ENCODE data around the gene GNG8.
A peak's percentile ranks its signal among the peaks of the same experiment; 100 is the strongest.
"Not testable (repeated sequence)": the region's sequence is repeated elsewhere in the genome, so short reads cannot be mapped to it uniquely, and the experiment has no call there.

The GNG8 gene

DNA sequence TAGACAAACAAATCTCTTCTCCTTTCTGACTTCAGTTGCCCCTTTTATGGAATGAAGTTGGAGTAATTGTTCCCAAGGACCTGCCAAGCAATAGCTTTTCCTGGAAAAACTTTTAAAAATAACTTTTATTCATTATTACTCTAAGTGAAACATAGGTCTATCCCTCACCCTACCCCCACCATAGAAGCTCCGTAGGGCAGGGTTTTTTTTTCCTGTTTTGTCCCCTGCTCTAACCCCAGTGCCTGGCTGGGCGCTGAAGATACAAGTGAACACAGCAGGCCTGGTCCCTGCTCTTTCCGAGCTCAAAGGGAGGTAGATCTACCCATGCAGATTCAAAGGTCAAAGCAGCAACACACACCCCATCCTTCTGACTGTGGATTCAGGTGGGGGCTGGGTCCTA lies 8.7 kb upstream of the GNG8 start:
- no peak for DNase-seq

DNA sequence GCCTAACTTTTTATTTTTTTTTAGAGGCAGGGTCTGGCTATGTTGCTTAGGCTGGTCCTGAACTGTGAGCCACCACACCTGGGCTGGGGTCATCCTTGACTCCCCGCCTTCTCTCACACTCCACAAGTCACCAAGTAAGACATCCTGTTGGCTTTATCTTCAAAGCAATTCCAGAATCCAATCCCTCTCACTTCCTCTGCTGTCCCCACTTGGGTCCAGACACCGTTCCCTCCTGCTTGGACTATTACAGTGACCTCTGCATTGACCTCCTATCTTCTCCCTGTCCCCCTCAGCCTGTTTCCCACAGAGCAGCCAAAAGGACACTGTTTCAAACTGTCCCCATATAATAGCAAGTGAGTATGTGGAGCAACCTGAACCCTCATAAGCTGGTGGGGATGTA lies 4.7 kb upstream of the GNG8 start:
- no peak for DNase-seq

DNA sequence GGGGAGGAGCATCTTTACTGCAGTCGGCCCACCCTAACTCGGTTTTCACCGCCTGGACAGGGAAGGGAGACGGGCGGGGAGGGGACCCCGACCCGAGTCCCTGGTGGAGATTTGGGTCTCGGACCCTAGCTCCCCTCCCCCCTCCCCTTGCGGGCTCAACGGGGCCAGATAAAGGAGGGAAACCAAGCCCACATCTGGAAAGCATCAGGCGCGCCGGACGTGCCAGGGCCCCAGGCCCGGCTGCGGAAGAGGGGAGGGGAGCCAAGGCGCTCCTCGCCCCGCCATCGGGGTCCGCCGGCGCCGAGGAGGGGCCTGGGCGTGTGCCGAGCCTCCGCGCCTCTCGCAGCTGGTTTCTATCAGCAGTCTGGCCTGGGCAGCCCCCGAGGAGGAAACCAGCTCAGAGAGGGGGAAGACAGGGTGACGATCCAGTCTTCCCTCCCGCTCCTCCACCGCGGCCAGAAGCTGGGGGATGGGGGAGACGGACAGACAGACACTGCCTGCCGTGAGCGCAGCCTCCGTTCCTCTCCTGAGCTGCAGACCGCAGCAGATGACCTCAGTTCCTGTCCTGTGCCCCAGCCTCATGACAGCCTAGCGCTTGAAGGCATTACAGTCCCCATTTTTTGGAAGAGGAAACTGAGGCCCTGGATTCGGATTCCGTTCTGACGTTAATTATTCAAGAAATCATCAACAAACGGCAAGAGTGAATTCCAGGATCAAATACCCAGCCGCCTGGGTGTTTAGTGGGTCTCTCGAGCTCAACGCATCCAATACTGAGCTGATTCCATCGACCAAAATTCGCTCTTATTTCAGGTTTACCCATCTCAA lies 3.6 kb upstream of the GNG8 start:
- no peak for DNase-seq

DNA sequence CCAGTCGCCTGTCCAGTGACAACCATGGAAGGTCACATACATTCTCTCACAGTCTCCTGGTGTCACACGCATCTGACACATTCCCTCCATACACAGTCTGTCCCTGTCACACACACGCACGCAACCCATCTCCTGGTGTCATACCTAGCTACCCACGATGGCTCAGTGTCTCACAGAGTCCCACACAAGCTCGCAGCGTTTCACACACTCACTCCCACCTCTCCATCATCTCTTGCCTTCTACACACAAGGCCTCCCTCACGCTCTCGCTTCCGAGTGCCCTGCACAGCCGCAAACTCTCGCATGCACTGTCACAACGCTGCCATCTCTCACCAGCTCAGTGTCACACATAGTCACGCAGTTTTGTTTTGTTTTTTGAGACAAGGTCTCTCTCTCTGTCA lies 1.2 kb upstream of the GNG8 start:
- no peak for DNase-seq

DNA sequence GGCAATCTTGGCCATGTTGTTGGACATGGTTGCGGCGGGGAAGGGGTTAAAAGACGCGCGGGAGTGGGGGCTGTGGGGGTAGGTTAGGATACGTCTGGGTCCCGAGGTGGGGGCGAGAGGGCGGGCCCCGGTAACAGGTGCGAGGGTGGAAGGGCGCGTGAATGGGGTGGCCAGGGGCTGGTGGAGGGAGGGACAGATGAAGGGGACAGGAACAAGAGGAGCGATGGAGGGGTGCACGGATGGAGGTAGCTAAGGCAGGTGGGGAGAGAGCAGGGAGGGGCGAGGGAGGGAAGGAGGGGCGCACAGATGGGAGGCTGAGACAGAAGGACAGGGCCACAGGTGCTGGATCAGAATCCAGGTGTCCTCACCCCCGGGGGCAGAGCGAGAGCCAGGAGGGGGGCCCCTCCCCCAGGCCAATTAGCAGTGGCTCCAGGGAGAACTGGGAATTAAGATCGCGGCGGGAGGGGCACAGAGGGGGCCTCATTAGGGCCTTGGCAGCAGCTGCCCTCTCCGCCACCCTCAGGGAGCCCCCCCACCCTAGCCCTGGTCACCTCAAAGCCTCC lies 1.3 kb downstream of the GNG8 start:
- no peak for DNase-seq

DNA sequence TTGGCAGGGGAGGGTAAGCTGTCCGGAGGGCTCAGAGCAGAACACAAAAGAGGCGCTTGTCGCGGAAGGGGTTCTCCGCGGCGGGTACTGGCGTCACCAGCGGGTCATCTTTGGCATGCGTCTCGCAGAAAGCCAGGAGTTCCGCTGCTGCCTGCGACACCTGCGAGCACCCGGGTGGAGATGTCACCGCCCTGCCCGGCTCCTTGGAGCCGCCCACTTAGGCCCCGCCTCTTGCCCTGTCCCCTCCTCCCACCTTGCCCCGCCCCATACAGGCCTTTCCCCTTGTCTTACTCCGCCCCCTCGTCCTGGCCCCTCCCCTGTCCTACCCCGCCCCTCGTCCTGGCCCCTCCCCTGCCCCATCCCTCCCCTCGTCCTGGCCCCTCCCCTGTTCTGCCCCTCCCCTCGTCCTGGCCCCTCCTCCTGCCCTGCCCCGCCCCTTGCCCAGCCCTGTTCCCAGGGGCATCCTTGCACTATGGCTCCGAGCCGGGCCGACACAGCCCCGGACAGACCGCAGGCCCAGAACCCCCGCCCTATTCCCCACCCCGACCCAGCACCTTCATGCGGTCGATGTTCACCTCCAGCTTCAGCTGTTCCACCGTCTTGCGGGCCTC lies 1.9 kb downstream of the GNG8 start:
- DNase-seq: peak; percentile 96 to 97

DNA sequence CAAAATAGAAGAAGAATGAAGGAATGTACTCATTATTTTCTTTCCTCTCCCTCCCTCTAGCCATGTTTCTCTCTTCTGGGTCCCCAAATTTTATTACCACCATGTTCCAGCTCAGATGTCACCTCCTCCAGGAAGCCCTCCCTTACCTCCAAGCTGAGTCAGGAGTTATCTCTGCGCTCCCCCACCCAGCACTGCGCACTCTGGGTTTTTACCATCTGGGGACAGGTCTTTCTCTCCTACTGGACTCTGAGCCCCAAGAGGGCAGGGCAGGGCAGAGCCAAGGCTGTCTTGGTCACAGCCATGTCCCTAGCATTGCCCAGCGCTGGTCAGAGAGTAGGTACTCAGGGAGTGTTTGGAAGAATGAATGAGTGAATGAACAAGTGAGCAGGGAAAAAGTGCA lies 2.9 kb downstream of the GNG8 start:
- no peak for DNase-seq

DNA sequence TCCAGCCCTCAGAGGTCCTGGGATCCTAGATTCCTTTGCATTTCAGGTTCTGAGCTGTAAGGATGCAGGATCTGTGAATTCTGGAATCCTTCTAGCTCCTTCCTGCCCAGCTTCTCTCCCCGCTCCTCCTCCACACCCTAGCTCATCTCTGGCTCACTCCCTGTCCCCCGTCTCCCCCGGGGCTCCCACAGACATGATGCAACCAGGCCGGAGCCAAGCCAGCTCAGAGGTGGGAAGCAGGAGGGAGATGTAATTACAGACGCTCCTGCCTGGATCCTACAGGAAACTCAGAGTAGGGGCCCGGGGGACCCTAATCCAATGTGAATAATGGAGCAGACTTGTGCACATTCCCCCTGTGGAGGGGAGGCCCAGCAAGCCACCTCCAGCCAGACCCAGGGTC lies 4.5 kb downstream of the GNG8 start:
- DNase-seq: no peak

DNA sequence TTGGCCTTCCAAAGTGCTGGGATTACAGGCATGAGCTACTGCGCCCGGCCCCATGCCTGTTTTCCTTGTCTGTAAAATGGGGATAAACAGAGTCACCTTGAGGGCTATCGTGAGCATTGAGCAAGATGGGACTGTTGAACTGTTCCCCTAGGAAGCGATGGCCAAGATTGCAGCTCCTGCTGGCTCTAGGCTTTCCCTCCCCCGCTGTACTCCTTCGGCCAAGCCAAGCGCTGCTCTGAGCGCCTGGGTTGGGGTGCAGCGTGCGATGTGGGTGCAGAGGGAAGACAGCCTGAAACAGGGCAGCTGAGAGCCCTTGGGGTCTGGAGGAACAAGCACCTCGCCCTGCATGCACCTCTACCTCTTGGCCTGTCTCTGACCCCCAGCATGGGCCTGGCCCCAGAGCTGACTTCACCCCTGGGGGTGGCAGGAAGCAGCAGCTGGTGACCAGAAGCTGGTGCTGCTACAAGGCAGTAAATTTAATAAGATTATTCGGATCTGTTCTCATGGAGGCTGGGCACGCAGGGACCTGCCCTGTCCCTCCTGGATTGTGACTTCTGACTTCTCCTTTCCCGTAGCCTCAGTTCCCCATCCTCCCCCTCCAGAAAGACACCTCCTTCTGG lies 5.3 kb downstream of the GNG8 start:
- no peak for DNase-seq

DNA sequence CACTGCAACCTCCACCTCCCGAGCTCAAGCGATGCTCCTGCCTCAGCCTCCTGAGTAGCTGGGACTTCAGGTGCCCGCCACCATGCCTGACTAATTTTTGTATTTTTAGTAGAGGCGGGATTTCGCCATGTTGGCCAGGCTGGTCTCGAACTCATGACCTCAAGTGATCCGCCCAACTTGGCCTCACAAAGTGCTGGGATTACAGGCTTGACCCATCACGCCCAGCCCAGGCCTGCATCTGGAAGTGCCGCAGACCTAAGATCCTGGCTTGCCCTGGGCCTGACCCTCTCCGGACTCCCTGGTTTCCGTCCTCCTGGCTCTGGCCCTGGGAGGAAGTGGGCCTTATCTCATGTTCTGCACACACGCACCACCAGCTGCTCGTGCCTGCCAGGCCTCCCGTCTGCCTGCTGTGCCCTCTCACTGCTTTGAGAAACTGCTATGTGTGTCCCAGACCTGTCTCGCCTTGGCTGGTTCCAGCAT lies 6.4 kb downstream of the GNG8 start:
- no peak for DNase-seq

DNA sequence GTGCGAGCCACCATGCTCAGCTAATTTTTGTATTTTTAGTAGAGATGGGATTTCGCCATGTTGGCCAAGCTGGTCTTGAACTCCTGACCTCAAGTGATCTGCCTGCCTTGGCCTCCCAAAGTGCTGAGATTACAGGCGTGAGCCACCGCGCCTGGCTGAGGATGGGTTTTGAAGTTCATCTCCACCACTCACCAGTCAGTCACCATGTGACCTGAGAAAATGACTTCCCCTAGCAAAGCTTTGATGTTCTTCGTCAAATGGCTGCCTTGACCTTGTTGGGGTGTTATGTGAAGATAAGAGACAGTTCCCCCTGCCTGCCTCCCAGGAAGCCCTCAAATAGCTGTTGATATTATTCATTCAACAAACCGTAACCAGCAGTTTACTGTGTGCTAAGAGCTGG lies 7.0 kb downstream of the GNG8 start:
- DNase-seq: not testable (repeated sequence)

DNA sequence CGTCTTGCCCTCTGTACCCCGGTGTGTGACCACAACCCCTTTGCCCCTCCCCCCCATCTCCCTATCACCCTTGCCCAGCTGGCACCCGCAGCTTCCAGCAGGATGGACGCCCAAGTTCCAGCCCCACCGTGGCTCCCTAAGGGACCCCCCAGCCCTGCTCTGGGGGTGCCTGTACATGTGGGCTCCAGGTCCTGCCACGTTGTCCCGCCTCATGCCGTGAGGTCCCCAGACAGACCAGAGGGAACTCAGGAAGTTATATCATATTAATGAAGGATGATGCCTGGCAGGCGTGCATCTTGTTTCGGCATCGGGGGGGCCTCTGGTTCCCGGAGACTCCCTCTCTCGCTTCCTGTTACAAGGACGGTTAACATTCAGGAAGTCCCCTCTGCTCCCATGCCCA lies 9.6 kb downstream of the GNG8 start:
- no peak for DNase-seq

DNA sequence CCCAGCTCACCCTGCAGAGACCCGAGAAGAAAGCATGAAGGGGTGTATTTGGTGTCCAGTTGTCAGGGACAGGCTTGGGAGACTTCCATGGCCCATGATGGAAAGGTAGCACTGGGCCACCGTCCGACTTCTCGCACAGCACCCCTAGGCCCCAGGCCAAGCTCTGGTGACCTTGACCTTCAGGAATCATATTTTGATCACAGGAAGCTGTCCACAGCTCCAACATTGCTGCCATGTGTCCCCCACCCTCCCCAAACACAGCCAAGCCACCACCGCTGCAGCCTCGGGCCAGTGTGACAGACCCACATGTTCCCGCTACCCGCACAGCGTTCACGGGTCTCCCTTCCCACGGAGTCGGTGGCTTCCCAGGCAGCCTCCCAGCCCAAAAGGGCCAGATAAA lies 10.3 kb downstream of the GNG8 start:
- no peak for DNase-seq

DNA sequence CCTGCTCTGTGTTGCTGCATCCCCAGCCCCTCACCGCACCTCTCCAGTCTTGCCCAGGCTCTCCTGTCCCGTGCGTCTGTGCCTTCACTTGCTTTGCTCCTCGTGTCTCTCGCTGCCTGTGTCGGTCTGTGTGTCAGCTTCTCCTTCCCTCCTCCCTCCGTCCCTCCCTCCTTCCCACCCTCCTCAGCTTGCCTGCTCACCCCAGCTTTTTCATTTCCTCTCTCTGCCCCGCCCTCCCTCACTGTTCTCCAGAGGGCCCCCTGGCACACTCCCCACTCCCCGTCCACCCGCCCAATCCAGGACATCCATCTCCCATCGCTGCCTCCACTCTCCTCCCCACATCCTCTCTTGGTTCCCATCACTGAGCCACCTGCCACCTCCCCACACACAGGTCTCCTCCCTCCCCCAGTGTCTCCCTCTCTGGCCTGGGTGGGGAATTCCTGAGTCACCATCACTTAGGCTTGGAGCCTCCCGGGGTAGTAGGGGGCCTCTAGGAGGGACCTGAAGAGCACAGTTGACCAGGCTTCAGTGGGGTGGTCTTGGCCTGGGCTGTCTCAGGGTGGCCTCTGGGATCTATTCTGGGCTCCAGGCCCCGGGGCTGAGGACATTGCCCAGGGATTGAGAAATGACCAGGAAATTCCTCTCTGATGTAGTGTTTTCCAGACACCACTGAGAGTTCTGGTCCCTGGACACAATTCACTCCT lies 10.9 kb downstream of the GNG8 start, which contains the start of gene PTGIR:
Gene PTGIR (minus strand): TSS at position 132 of the 704 bp plus-strand sequence. CDS start 864 bp downstream, outside the sequence.
- DNase-seq: no peak

DNA sequence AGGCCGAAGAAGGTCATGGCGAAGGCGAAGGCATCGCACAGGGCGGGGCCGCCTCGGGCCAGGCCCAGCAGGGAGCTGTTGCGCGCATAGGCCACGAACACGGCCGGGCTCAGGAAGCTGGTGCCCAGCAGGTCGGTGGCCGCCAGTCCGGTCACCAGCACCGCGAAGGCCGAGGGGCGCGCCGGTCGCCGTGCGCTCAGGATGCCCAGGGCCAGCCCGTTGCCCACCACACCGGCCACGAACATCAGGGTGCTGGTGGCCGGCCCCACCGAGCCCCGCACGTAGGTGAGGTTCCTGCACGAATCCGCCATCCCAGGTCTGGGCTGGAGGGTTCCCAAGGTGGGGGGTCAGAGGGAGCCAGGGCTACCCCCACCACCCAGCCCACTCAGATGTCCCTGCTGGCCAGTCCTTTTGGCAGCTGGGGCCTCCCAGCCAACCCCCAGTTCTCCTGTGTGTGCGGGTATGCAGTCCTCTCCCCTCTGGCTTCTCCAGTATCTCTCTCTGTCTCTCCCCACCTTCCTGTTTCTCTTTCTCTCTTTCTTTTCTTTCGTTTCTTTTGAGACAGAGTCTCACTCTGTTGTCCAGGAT lies 12.0 kb downstream of the GNG8 start:
- no peak for DNase-seq

DNA sequence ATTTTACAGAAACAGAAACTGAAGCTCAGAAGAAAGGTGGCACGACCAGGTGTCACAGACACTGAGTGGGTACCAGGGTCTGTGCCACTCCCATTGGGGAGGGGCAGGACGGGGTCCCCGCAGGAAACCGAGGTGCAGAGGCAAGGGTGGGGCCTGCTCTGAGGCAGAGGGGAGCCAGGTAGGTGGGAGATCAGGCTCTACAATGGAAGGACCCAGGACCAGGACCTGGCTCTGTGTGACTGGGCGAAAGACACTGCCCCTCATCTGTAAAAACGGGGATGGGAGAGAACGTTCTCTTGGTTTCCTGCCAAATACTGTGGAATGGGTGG lies 13.9 kb downstream of the GNG8 start:
- DNase-seq: no peak

DNA sequence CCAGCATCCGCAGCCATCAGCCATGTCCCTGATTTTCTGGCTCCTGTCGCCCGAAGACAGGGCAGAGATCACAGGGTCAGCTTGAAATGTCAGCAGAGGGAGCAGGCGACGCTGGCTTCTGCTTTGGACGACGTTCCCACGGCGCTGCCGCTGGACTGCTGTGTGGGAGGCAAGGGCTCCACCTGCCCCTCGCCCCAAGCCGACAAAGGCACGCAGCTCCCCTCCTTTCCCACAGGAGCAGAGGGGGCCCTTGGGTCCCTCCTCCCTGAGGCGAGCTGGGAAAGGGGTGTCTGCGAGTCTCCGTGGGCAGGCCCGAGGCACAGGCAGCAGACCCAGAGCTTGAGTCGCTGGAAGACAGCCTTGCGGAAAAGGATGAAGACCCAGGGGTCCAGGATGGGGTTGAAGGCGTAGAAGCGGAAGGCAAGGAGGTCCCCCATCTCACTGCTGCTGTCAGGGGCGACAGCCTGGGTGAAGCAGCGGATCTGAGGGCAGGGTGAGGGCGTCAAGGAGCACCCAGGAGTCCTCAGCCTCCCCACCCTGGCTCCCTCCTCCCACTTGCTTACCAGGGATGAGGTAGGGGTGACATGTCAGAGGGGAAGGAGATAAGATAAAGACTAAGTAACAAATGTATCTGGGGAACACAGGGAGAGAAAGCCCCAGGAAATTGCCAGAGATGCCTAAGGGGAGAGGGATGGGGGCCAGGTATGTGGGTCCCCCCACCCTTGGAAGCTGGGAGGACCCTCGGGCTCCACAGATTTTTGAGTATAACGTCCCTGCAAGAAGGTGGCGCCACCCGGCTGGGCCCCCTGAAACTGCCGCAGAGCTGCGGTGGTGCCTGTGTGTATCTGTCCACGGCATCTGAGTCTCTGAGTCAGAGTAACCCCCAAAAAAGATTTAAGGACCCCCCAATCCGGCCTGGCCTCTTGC lies 14.5 kb downstream of the GNG8 start:
- no peak for DNase-seq

DNA sequence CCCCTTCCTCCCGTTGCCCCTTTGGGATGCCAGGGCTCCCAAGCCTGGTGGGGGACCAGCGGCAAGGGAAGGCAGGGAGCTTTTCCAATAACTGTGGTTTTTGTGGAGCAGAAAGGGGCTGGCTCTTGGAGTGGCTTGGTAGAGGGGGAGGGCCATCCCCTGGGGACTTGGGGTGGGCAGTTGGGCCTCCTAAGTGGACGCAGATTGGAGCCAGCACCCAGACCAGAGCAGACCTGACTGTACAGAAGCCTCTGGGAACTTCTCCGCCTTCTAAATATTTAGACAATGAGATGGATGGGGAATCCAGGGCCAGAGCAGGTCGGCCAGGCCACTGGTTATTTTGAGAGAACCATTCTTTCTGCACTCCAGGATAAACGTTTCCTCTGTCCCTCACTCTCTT lies 15.3 kb downstream of the GNG8 start:
- DNase-seq: no peak

DNA sequence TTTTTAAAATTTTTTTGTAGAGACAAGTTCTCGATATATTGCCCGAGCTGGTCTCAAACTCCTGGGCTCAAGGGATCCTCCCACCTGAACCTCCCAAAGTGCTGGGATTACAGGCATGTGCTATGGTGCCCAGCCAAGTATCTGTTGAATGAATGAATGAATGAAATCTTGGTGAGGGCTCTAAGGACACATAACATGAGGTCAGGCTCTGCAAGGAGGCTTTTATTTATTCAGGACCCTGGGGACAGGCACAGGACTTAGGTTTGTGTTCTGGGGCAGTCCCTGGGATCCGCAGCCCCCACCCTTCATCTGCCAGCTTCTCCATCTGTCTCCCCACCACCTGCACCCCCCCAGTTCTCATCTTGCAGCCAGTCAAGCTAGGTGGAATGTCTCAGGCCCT lies 15.7 kb downstream of the GNG8 start:
- DNase-seq: no peak

DNA sequence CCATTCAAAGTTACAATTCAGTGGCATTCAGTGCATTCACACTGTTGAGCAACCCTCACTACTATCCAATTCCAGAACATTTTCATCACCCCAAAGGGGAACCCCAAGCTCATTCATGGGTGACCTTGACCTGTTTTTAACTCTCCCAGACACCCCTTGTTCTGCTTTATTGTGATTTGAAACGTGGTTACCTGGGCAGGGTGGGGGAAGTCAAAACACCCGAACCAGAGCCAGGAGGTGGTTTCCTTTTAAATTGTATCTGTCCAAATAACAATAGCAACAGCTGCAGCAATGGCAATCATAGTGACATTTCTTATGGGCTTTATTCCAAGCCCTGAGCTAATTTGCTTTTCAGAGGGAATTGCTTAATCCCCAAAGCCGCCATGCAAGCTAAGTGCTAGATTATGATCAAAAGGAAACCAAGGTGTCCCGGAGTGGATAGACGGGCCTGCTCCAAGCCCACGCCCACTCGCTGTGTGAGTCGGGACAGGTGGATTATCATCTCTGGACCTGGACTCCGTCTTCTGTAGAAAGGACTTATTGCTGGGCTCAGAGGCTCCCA lies 17.3 kb downstream of the GNG8 start:
- no peak for DNase-seq

DNA sequence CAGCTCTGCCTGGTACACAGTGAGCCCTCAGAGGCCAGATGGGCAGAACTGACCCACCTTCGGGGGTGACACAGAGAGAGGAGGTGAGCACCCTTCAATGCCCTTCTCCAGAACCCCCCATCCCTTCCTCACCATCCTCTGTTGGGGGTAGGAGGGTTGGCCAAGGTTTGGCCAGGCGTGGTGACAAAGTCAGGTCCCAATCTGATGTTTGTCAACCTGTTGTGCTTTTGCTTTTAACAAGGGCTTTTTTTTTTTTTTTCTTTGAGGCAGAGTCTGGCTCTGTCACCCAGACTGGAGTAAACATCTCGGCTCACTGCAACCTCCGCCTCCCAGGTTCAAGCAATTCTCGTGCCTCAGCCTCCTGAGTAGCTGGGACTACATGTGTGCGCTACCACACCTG lies 18.4 kb downstream of the GNG8 start:
- no peak for DNase-seq

Data from activated CD4-positive, alpha-beta T cell treated with anti-CD3 and anti-CD28 coated beads for 4 hours (primary cell).